WI38 (cell line): Measurements from ENCODE around the gene KIF3A.

Experiments used
- H3K4me3 ChIP-seq: 2 replicates; pipeline ENCODE4 v1.5.1; 2011; ENCODE audit warnings: low read depth, mild to moderate bottlenecking, control low read depth, low read length
- TF ChIP-seq, protein P1 (sequence below): IDR thresholded peaks from 2 replicates; pipeline ENCODE4 v1.5.1; 2012; ENCODE audit warnings: low read depth, mild to moderate bottlenecking, control low read depth, low read length

The KIF3A gene

DNA sequence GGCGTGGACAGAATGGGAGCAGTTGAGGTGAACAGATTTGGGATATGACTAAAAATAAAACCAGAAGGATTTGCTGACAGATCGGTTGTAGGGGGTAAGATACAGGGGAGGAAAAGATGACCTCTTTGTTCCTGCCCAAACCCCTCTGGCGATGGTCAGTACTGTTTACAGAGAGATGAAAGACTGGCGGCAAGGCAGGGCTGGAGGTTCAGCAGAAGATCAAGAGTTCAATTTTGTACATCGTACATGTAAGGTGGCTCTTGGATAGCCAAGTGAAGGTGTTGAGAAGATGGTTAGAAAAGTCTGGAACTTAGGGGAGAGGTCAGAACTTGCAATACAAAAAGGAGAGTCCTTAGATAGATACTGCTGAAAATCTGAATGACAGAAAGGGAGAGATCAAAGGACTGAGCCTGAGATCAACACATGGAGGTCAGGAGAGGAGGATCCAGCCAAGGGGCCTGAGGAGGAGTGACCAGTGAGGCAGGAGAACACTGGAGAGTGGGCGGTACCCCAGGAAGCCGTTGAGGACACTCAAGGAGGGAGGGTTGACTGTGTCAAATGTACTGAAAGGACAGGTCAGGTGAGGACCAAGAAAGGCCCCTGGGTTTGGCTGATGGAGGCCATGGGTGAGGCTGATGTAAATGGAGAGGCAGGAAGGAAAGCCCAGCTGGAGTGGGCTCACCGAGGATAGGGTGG is 56.4 kb downstream of the KIF3A start:
- TF ChIP-seq, protein P1, sequence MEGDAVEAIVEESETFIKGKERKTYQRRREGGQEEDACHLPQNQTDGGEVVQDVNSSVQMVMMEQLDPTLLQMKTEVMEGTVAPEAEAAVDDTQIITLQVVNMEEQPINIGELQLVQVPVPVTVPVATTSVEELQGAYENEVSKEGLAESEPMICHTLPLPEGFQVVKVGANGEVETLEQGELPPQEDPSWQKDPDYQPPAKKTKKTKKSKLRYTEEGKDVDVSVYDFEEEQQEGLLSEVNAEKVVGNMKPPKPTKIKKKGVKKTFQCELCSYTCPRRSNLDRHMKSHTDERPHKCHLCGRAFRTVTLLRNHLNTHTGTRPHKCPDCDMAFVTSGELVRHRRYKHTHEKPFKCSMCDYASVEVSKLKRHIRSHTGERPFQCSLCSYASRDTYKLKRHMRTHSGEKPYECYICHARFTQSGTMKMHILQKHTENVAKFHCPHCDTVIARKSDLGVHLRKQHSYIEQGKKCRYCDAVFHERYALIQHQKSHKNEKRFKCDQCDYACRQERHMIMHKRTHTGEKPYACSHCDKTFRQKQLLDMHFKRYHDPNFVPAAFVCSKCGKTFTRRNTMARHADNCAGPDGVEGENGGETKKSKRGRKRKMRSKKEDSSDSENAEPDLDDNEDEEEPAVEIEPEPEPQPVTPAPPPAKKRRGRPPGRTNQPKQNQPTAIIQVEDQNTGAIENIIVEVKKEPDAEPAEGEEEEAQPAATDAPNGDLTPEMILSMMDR, result no peak
- H3K4me3 ChIP-seq, result no peak overlapping the region

DNA sequence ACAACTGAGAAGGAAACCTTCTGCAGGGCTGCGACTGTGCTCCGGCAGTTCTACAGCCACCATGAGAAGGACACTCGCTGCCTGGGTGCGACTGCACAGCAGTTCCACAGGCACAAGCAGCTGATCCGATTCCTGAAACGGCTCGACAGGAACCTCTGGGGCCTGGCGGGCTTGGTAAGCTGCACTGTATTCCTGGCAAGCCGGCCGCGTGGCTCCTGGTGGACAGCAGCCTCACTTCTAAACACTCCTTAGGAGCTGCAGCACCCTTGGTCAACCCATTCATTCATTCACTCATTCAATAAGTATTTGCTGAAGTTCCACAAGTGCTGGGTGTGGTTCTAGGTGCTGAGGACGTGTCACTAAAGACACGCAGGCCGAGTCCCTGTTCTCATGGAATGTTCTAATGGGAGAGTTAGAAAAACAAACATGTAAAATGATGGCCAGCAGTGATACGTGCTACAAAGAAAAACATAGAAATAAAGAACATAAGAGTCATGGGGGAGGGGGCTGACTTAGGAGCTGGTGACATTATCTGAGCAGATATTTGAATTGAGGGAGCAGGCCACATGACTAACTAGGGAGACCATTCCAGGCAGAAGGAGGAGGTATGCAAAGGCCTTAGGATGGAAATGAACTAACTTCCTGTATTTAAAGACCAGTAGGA is 57.5 kb downstream of the KIF3A start:
- TF ChIP-seq, protein P1, result no peak
- no peak overlapping the region for H3K4me3 ChIP-seq

DNA sequence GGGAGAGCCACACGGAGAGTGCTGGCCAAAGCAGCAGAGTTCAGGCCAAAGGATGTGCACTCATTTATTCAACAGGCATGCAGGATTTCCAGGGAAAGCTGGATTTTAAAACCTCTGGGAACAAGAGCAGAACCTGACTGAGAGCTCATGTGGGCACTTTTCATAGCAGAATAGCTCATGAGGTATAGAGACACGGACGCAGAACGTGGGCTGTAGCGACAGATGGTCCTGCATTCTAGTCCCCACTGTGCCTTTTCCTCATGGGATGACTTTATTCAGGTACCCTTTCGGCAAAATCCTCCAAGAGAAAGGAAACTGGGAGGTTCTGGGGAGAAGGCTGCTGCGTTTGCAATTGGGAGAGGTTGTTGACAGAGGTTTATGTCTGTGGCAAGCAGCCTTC is 58.2 kb downstream of the KIF3A start:
- TF ChIP-seq, protein P1, result no peak
- H3K4me3 ChIP-seq, result no peak overlapping the region

DNA sequence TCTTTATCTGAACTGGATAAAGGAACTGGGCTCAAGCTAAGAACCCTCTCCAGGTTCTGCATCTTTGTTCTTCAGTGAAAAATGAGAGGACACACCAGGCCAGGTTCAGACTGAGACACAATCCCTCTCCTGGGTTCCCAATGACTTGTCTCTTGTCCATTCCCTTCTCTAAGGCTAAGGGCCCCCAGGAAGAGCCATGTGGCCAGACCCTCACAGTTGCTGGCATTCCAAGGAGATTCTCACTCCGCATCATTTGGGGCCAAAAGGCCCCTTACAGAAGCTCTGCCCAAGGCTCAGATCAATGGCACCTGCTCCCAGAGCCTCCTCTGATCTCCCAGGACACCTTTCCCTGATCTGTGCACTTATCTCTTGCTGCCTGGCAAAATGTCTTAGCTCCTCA is 58.6 kb downstream of the KIF3A start:
- no peak overlapping the region for H3K4me3 ChIP-seq
- TF ChIP-seq, protein P1, result no peak

DNA sequence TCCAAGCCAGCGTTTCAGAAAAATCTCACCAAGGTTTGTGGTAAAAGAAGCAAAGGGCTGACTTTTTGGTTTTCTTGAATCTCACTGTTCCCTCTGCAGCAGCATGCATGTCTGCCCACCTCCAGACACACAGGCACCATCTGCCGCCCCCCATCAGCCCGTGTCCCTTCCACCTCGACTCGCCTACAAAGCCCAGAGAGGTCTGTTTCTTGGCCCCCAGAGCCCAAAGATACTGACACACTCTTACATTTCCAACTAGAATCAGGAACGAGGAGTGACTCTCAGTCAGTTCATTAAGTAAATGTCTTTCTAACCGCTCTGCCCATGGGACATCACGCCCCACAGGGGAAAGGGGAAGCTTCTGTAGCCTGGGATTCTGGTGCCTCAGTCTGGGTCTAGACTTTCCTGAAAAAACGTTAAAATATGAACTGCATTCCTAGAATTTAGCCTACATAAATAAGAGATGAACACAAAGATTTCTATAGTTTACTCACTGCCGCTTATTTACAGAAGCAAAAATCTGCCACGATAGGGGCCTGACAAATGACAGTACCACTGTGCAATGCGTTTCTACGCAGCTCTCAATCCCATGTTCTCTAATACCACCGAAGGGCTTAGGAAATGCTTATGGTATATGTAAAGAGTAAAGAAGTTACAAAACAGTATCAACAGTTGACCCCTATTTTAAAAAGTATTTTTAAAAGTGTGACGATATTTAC is 59.5 kb downstream of the KIF3A start:
- H3K4me3 ChIP-seq, result no peak overlapping the region
- TF ChIP-seq, protein P1, result no peak

DNA sequence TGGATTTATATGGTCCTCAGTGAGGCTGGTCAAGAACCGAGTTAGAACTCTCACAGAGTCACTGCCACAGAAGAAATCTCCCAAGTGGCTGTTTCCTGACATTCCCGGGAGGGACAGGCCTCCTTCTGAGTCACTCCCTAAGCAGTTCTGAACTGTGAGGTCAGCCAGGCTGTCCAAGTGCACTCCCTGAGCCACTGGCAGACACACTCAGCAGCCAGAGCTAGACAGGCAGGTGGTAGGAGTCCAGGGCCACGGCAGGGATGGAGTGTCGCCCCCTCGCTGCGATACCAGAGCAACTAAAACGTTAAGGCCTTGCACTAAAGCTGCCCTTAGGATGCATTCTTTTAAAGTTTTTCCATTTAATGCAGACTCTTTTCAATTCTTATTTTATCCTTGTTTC is 60.2 kb downstream of the KIF3A start:
- TF ChIP-seq, protein P1, result peak; percentile 65
- no peak overlapping the region for H3K4me3 ChIP-seq
